Endothelial cell (in vitro differentiated cells): ENCODE measurements around the gene C10orf62. TPM values are rescaled to one million over a fixed set of nuclear protein-coding genes. Genes with fewer than 3 reads are reported as not detected.

Experiments
- DNase-seq: peaks from one replicate; pipeline ENCODE4 v3.0.0; 2021; ENCODE audit warnings: low spot score
- H3K27ac Mint-ChIP-seq: one replicate; pipeline ENCODE4 v1.8.0; 2021; ENCODE audit warnings: mixed read lengths, inconsistent platforms; ENCODE audit not compliant: unreplicated experiment
- H3K27me3 Mint-ChIP-seq: one replicate; pipeline ENCODE4 v1.8.0; 2021; ENCODE audit warnings: mild to moderate bottlenecking, moderate library complexity, mixed read lengths, inconsistent platforms; ENCODE audit not compliant: unreplicated experiment
- H3K36me3 Mint-ChIP-seq: one replicate; pipeline ENCODE4 v1.8.0; 2021; ENCODE audit warnings: mild to moderate bottlenecking, low read depth, mixed read lengths, inconsistent platforms; ENCODE audit not compliant: unreplicated experiment
- H3K4me1 Mint-ChIP-seq: one replicate; pipeline ENCODE4 v1.8.0; 2021; ENCODE audit warnings: mild to moderate bottlenecking, mixed read lengths, inconsistent platforms; ENCODE audit not compliant: unreplicated experiment
- H3K4me3 Mint-ChIP-seq: one replicate; pipeline ENCODE4 v1.8.0; 2021; ENCODE audit warnings: mild to moderate bottlenecking, mixed read lengths, inconsistent platforms; ENCODE audit not compliant: unreplicated experiment
- H3K9me3 Mint-ChIP-seq: one replicate; pipeline ENCODE4 v1.8.0; 2021; ENCODE audit warnings: mixed read lengths, inconsistent platforms; ENCODE audit not compliant: unreplicated experiment
- CTCF ChIP-seq: fragments of 200-600 bp; sonication (generic); IDR thresholded peaks from one replicate; pipeline ENCODE4 v1.5.0; 2021; ENCODE audit warnings: antibody characterized with exemption; ENCODE audit not compliant: unreplicated experiment
- total RNA-seq: library from RNA; stranded (reverse); fragmentation: NEBNext Ultra II Directional; extraction: Animal tissue kit (Norgen Biotek cat#: 25700); gene quantifications from one replicate; pipeline ENCODE4 v1.2.1, GENCODE V29; 2021; ENCODE audit not compliant: unreplicated experiment

C10orf62 gene
- total RNA-seq, 1 donor from 2014 or later = not detected

GRCh38 chr10:97570146-97570788 lies 19.3 kb upstream of the C10orf62 start:
- no peak for TF ChIP-seq CTCF
- H3K36me3 Mint-ChIP-seq = peaks cover 10% of the 10 kb centered on the region
- H3K4me3 Mint-ChIP-seq = no peak overlapping the region
- peaks cover 4% of the 10 kb centered on the region for H3K27me3 Mint-ChIP-seq
- H3K9me3 Mint-ChIP-seq = no peaks in the 10 kb centered on the region
- H3K4me1 Mint-ChIP-seq = peaks cover 3% of the 10 kb centered on the region
- no peak for DNase-seq
- no peak overlapping the region for H3K27ac Mint-ChIP-seq

DNA sequence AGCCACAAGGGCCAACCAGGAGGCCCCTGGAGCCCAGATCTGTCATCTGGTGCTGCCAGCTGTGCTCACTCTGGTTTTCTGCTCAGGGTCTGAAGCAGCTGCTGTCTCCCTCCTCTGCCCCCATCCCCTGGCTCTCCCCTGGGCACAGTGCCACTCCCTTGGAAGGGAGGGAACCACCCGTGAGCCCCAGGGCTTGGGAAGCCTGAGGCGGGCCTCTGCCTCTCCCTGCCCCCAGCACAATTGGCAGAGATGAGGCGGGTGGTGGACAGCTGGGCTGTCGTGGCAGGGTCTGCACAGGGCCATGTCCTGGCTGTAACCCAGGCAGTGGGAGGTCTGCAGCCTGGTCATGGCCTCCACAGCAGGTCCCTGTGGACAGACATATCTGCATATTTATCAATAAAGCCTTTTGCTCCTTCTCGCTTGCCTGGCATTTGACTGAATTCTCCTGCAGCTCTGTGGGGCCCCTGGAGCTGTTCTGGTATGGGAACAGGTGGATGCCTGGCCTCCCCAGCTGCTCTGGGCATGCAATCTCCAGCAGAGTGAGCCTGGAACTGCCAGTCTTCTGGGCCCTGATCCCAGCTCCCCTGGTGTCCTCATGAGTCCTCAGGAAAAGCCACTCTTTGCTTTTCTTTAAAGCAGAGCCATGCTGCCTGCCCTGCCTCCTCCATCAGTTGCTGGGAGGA lies 18.6 kb upstream of the C10orf62 start:
- H3K27me3 Mint-ChIP-seq = peaks cover 4% of the 10 kb centered on the region

GRCh38 chr10:97571622-97572021 lies 17.9 kb upstream of the C10orf62 start:
- H3K27me3 Mint-ChIP-seq = peaks cover 6% of the 10 kb centered on the region
- H3K36me3 Mint-ChIP-seq = peaks cover 10% of the 10 kb centered on the region
- peaks cover 3% of the 10 kb centered on the region for H3K4me1 Mint-ChIP-seq
- no peak overlapping the region for H3K27ac Mint-ChIP-seq
- no peaks in the 10 kb centered on the region for H3K9me3 Mint-ChIP-seq
- TF ChIP-seq CTCF = no peak
- H3K4me3 Mint-ChIP-seq = no peak overlapping the region
- DNase-seq = no peak

More for the DNA sequence above, 18.6 kb upstream of the C10orf62 start:
- H3K4me3 Mint-ChIP-seq = no peak overlapping the region
- DNase-seq = no peak
- no peak overlapping the region for H3K27ac Mint-ChIP-seq
- peaks cover 10% of the 10 kb centered on the region for H3K36me3 Mint-ChIP-seq
- peaks cover 3% of the 10 kb centered on the region for H3K4me1 Mint-ChIP-seq
- no peaks in the 10 kb centered on the region for H3K9me3 Mint-ChIP-seq
- TF ChIP-seq CTCF = no peak

DNA sequence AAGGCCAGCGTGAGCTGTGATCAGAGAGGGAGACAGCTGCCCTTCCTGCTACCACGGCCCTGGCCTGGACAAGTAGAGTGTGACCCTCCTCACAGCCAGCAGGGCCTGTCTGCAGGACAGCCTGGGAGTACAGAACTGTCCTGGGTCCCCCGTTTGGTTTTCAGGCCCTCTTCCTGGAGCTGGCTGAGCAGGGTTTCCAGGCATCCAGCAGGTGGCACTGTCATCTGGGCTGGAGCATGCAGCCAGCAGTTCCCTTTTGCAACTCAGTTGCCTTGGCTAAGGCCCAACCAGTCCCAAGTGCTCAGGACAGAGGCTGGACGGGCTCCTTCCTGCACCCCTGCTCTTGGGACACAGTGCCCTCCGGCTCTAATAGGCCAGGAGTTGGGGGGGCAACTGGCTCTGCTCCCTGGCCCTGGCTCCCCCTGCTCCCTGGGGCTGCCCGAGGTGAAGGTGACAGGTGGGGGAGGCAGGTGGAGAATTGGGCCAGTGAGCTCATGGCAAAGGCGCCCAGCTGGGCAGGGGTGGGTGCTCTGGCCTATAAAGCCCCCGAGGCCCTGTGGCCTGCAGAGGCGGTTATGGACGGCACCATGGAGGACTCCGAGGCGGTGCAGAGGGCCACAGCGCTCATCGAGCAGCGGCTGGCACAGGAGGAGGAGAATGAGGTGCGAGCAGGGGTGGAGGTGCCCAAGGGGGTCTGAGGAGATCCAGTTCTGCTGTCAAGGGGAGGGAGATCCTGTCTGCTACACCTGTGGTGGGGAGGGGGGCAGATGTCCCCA lies 17.1 kb upstream of the C10orf62 start, which contains the start of gene ANKRD2:
TSS of gene ANKRD2 (plus strand) at position 566 of the 776 bp plus-strand sequence. CDS start at position 576, 10 bp downstream.
- Mint-ChIP-seq H3K4me3 (no peak within 1 kb of the TSS), H3K4me1 (peaks cover 3% of the 10 kb centered on the region), H3K27ac (no peak within 1 kb of the TSS), H3K36me3 (peaks cover 10% of the 10 kb centered on the region), H3K27me3 (peaks cover 6% of the 10 kb centered on the region), H3K9me3 (no peaks in the 10 kb centered on the region)
- peak; percentile 63 for TF ChIP-seq CTCF
- peak; percentile 77 for DNase-seq
